ENCODE data around the gene PPP1R26. TPM values are rescaled to one million over a fixed set of nuclear protein-coding genes. Genes with fewer than 3 reads are reported as not detected.
A peak's percentile ranks its signal among the peaks of the same experiment; 100 is the strongest.
"Not testable (repeated sequence)": the region's sequence is repeated elsewhere in the genome, so short reads cannot be mapped to it uniquely, and the experiment has no call there.

PPP1R26 gene
- total and polyA plus RNA-seq, 9 donors: 9.7 to 15.7 (median 13.5) TPM

GRCh38 chr9:135458478-135458877 lies 21.1 kb upstream of the PPP1R26 start:
- H3K4me3 ChIP-seq (ENCODE audit: low read length); H3K4me1 ChIP-seq (ENCODE audit: control insufficient read depth, insufficient read depth, low read length); H3K27ac ChIP-seq (ENCODE audit: low read length); DNase-seq; H3K9me3 ChIP-seq (replicated peaks; ENCODE audit: control insufficient read depth, low read depth, low read length); H3K36me3 ChIP-seq (ENCODE audit: control insufficient read depth, insufficient read depth, low read length): not testable (repeated sequence)
- peaks cover 17% of the 10 kb centered on the region for H3K27me3 ChIP-seq (ENCODE audit: control insufficient read depth, insufficient read depth, low read length)
- no CpG with 5 or more reads among the region's 5 CpGs for WGBS (ENCODE audit: insufficient coverage)

GRCh38 chr9:135461936-135462335 lies 17.6 kb upstream of the PPP1R26 start:
- Histone ChIP-seq H3K27me3 (ENCODE audit: control insufficient read depth, insufficient read depth, low read length) (peaks cover 9% of the 10 kb centered on the region), H3K9me3 (replicated peaks; ENCODE audit: control insufficient read depth, low read depth, low read length) (no peaks in the 10 kb centered on the region), H3K36me3 (ENCODE audit: control insufficient read depth, insufficient read depth, low read length) (no peaks in the 10 kb centered on the region), H3K4me3 (ENCODE audit: low read length) (no peak overlapping the region), H3K4me1 (ENCODE audit: control insufficient read depth, insufficient read depth, low read length) (no peaks in the 10 kb centered on the region), H3K27ac (ENCODE audit: low read length) (no peak overlapping the region)
- WGBS (ENCODE audit: insufficient coverage): 76% methylated on average over 11 of the region's 11 CpGs
- DNase-seq: no peak

DNA sequence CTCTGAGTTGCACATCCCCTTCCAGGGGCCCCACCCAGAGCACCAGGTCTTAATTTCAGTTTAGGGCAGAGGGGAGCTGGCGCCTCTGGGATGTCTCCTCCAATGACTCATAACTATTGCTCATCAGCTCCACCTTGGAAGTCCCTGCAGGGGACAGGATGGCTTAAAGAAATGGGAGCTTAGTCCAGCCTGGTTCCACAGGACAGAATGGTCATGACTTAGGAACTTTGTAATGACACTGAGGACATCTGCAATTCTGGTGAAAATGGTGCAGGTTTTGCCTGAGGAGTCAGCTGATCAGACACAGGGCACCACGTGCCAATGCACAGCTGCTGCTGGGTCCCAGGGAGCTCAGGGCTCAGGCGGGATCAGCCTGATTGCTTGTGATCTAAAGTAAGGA lies 16.4 kb upstream of the PPP1R26 start:
- H3K27me3 ChIP-seq (ENCODE audit: control insufficient read depth, insufficient read depth, low read length): peaks cover 6% of the 10 kb centered on the region
- WGBS (ENCODE audit: insufficient coverage): 22% methylated on average over 1 of the region's 3 CpGs
- DNase-seq: no peak

DNA sequence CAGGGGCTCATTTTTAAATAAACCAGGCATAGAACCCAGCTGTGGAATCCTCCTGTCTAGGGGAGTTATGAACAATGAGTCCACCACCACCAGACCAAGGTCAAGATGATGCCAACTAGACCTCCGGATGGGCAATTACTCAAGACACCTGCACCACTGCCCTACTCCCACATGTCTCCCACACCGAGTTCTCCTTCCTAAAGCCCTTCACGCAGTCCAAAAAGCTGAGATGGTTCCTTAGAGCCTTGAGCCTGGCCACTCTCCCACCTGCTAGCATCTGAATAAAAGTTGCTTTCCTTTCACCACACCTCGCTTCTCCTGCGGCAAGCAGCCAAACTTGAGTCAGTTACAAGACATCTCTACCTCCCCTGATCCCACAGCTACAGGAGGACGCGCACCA lies 15.4 kb upstream of the PPP1R26 start:
- no peak for DNase-seq
- Histone ChIP-seq H3K36me3 (ENCODE audit: control insufficient read depth, insufficient read depth, low read length) (no peaks in the 10 kb centered on the region), H3K9me3 (replicated peaks; ENCODE audit: control insufficient read depth, low read depth, low read length) (no peaks in the 10 kb centered on the region), H3K4me1 (ENCODE audit: control insufficient read depth, insufficient read depth, low read length) (no peaks in the 10 kb centered on the region), H3K4me3 (ENCODE audit: low read length) (no peak overlapping the region), H3K27ac (ENCODE audit: low read length) (no peak overlapping the region), H3K27me3 (ENCODE audit: control insufficient read depth, insufficient read depth, low read length) (peaks cover 15% of the 10 kb centered on the region)
- 79% methylated on average over 5 of the region's 7 CpGs for WGBS (ENCODE audit: insufficient coverage)

More for the DNA sequence above, 16.4 kb upstream of the PPP1R26 start:
- Histone ChIP-seq H3K4me1 (ENCODE audit: control insufficient read depth, insufficient read depth, low read length) (no peaks in the 10 kb centered on the region), H3K27ac (ENCODE audit: low read length) (no peak overlapping the region), H3K4me3 (ENCODE audit: low read length) (no peak overlapping the region), H3K9me3 (replicated peaks; ENCODE audit: control insufficient read depth, low read depth, low read length) (no peaks in the 10 kb centered on the region), H3K36me3 (ENCODE audit: control insufficient read depth, insufficient read depth, low read length) (no peaks in the 10 kb centered on the region)

GRCh38 chr9:135468854-135469521 lies 10.6 kb upstream of the PPP1R26 start:
- Histone ChIP-seq H3K27me3 (ENCODE audit: control insufficient read depth, insufficient read depth, low read length) (peaks cover 35% of the 10 kb centered on the region), H3K9me3 (replicated peaks; ENCODE audit: control insufficient read depth, low read depth, low read length) (no peaks in the 10 kb centered on the region), H3K4me1 (ENCODE audit: control insufficient read depth, insufficient read depth, low read length) (peaks cover 9% of the 10 kb centered on the region), H3K4me3 (ENCODE audit: low read length) (no peak overlapping the region), H3K36me3 (ENCODE audit: control insufficient read depth, insufficient read depth, low read length) (no peaks in the 10 kb centered on the region), H3K27ac (ENCODE audit: low read length) (no peak overlapping the region)
- no peak for DNase-seq
- WGBS (ENCODE audit: insufficient coverage): 27% methylated on average over 15 of the region's 16 CpGs

GRCh38 chr9:135471791-135472640 lies 7.6 kb upstream of the PPP1R26 start:
- WGBS (ENCODE audit: insufficient coverage): 24% methylated on average over 17 of the region's 23 CpGs
- Histone ChIP-seq H3K36me3 (ENCODE audit: control insufficient read depth, insufficient read depth, low read length) (no peaks in the 10 kb centered on the region), H3K4me1 (ENCODE audit: control insufficient read depth, insufficient read depth, low read length) (peaks cover 9% of the 10 kb centered on the region), H3K4me3 (ENCODE audit: low read length) (no peak overlapping the region), H3K9me3 (replicated peaks; ENCODE audit: control insufficient read depth, low read depth, low read length) (no peaks in the 10 kb centered on the region), H3K27me3 (ENCODE audit: control insufficient read depth, insufficient read depth, low read length) (peaks cover 36% of the 10 kb centered on the region), H3K27ac (ENCODE audit: low read length) (no peak overlapping the region)
- peak; percentile 8 for DNase-seq

DNA sequence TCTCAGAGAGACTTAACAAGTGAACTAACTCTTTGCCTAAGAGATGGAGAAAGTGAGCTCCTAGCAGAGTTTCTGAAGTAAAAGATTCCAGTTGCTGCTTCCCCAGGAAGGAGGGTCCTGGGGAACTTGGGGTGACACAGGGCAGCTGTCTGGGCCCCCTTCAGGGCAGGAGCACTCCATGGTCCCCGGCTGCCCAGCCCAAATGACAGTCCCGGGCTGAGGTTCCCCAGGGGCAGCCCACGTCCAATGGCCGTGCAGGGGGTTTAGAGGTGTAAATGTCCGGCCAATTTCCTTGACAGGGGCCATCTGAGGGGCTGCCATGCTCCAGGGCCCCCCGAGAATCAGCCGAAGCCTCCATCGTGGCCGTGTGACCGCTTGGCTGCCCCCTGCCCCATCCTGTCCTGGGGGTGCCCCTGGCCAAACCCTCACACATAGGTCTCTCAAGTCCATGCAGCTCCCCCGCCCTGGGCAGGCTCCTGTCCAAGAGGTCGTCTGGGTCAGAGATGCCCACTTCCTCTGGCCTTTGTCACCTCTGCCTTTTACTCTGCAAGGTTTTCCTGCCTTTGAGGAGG lies 5.5 kb upstream of the PPP1R26 start:
- H3K4me3 ChIP-seq (ENCODE audit: low read length): no peak overlapping the region
- no peaks in the 10 kb centered on the region for H3K9me3 ChIP-seq (replicated peaks; ENCODE audit: control insufficient read depth, low read depth, low read length)
- DNase-seq: no peak
- H3K27me3 ChIP-seq (ENCODE audit: control insufficient read depth, insufficient read depth, low read length): peaks cover 27% of the 10 kb centered on the region
- 54% methylated on average over 12 of the region's 12 CpGs for WGBS (ENCODE audit: insufficient coverage)
- no peak overlapping the region for H3K27ac ChIP-seq (ENCODE audit: low read length)
- H3K36me3 ChIP-seq (ENCODE audit: control insufficient read depth, insufficient read depth, low read length): no peaks in the 10 kb centered on the region
- H3K4me1 ChIP-seq (ENCODE audit: control insufficient read depth, insufficient read depth, low read length): peaks cover 14% of the 10 kb centered on the region

GRCh38 chr9:135474915-135475314 lies 4.7 kb upstream of the PPP1R26 start:
- Histone ChIP-seq H3K9me3 (replicated peaks; ENCODE audit: control insufficient read depth, low read depth, low read length) (no peaks in the 10 kb centered on the region), H3K36me3 (ENCODE audit: control insufficient read depth, insufficient read depth, low read length) (no peaks in the 10 kb centered on the region), H3K27ac (ENCODE audit: low read length) (no peak overlapping the region), H3K4me3 (ENCODE audit: low read length) (no peak overlapping the region), H3K27me3 (ENCODE audit: control insufficient read depth, insufficient read depth, low read length) (peaks cover 27% of the 10 kb centered on the region), H3K4me1 (ENCODE audit: control insufficient read depth, insufficient read depth, low read length) (peaks cover 14% of the 10 kb centered on the region)
- WGBS (ENCODE audit: insufficient coverage): 14% methylated on average over 5 of the region's 12 CpGs
- DNase-seq: no peak

DNA sequence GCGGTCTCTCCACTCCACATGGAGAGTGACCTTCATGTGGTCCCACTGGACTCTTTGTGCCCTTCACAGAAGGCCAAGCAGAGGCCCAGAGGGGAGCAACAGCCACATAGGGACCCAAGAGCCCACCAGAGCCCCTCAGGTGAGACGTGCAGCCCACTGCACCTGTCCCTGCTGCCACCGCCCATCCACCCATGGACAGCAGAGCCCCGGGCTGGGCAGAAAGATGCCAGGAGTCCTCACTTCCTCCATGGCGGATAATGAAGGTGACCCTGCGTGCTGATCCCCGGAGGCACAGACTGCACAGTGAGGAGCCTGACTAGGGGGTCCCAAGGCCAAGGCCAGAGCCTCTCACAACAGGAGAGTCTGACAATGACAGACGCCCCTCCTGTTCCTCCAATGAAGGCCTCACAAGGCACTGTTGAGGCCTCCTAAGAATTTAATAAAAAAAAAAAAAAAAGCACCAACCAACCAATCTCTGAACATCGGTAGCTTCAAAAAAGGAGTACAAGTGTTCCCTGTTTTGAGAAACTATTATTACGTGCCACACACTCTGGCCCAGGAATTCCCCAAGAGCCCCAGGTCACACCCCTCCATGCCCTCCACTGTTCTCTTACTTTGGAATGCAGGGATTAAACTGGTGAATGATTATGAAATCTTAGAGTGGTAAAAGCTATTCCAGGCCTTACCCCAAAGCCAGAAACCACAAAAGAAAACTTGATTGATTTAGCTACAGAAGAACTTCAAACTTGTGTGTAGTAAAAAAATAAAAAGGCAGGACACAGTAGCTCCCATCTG lies 2.8 kb upstream of the PPP1R26 start:
- no peak overlapping the region for H3K4me3 ChIP-seq (ENCODE audit: low read length)
- no peak for DNase-seq
- no peak overlapping the region for H3K27ac ChIP-seq (ENCODE audit: low read length)
- H3K4me1 ChIP-seq (ENCODE audit: control insufficient read depth, insufficient read depth, low read length): peaks cover 19% of the 10 kb centered on the region
- no peaks in the 10 kb centered on the region for H3K36me3 ChIP-seq (ENCODE audit: control insufficient read depth, insufficient read depth, low read length)
- WGBS (ENCODE audit: insufficient coverage): 80% methylated on average over 8 of the region's 10 CpGs
- H3K9me3 ChIP-seq (replicated peaks; ENCODE audit: control insufficient read depth, low read depth, low read length): no peaks in the 10 kb centered on the region
- peaks cover 15% of the 10 kb centered on the region for H3K27me3 ChIP-seq (ENCODE audit: control insufficient read depth, insufficient read depth, low read length)

GRCh38 chr9:135478191-135478590 lies 1.4 kb upstream of the PPP1R26 start:
- no peak overlapping the region for H3K27ac ChIP-seq (ENCODE audit: low read length)
- H3K4me3 ChIP-seq (ENCODE audit: low read length): no peak overlapping the region
- 77% methylated on average over 10 of the region's 10 CpGs for WGBS (ENCODE audit: insufficient coverage)
- peaks cover 2% of the 10 kb centered on the region for H3K36me3 ChIP-seq (ENCODE audit: control insufficient read depth, insufficient read depth, low read length)
- H3K27me3 ChIP-seq (ENCODE audit: control insufficient read depth, insufficient read depth, low read length): peaks cover 3% of the 10 kb centered on the region
- no peaks in the 10 kb centered on the region for H3K9me3 ChIP-seq (replicated peaks; ENCODE audit: control insufficient read depth, low read depth, low read length)
- H3K4me1 ChIP-seq (ENCODE audit: control insufficient read depth, insufficient read depth, low read length): peaks cover 14% of the 10 kb centered on the region
- no peak for DNase-seq
